ENCODE measurements around the gene KLHL29. TPM values are rescaled to one million over a fixed set of nuclear protein-coding genes. Genes with fewer than 3 reads are reported as not detected.

The KLHL29 gene
- total RNA-seq, 1 donor from 2014 or later, result 3.3 TPM

- Mint-ChIP-seq H3K4me3 (no peak overlapping the region), H3K4me1 (ENCODE audit: low read depth) (no peaks in the 10 kb centered on the region), H3K27me3 (ENCODE audit: insufficient read depth) (peaks cover 5% of the 10 kb centered on the region), H3K9me3 (no peaks in the 10 kb centered on the region), H3K36me3 (ENCODE audit: low read depth) (no peaks in the 10 kb centered on the region), H3K27ac (no peak overlapping the region)
- DNase-seq (ENCODE audit: low spot score), result no peak
- intact Hi-C loops (cut with micrococcal nuclease), result no loop called here
These were observed 186.7 kb downstream of the KLHL29 start for GRCh38 chr2:23571527-23572282.

GRCh38 chr2:23574919-23575654 is 190.1 kb downstream of the KLHL29 start:
- H3K27me3 Mint-ChIP-seq (ENCODE audit: insufficient read depth), result peaks cover 2% of the 10 kb centered on the region
- H3K4me1 Mint-ChIP-seq (ENCODE audit: low read depth), result no peaks in the 10 kb centered on the region
- DNase-seq (ENCODE audit: low spot score), result no peak
- no peaks in the 10 kb centered on the region for H3K9me3 Mint-ChIP-seq
- H3K36me3 Mint-ChIP-seq (ENCODE audit: low read depth), result no peaks in the 10 kb centered on the region
- no peak overlapping the region for H3K27ac Mint-ChIP-seq
- intact Hi-C loops (cut with micrococcal nuclease), result no loop called here
- no peak overlapping the region for H3K4me3 Mint-ChIP-seq

GRCh38 chr2:23578964-23579671 is 194.1 kb downstream of the KLHL29 start:
- Mint-ChIP-seq H3K9me3 (no peaks in the 10 kb centered on the region), H3K4me3 (no peak overlapping the region), H3K27ac (no peak overlapping the region), H3K27me3 (ENCODE audit: insufficient read depth) (no peaks in the 10 kb centered on the region), H3K4me1 (ENCODE audit: low read depth) (no peaks in the 10 kb centered on the region), H3K36me3 (ENCODE audit: low read depth) (no peaks in the 10 kb centered on the region)
- no peak for DNase-seq (ENCODE audit: low spot score)
- intact Hi-C loops (cut with micrococcal nuclease), result no loop called here

GRCh38 chr2:23579674-23580073 is 194.7 kb downstream of the KLHL29 start:
- DNase-seq (ENCODE audit: low spot score), result no peak
- intact Hi-C loops (cut with micrococcal nuclease), result no loop called here
- no peaks in the 10 kb centered on the region for H3K27me3 Mint-ChIP-seq (ENCODE audit: insufficient read depth)
- no peak overlapping the region for H3K27ac Mint-ChIP-seq
- H3K4me1 Mint-ChIP-seq (ENCODE audit: low read depth), result no peaks in the 10 kb centered on the region
- H3K9me3 Mint-ChIP-seq, result no peaks in the 10 kb centered on the region
- H3K36me3 Mint-ChIP-seq (ENCODE audit: low read depth), result no peaks in the 10 kb centered on the region
- no peak overlapping the region for H3K4me3 Mint-ChIP-seq

GRCh38 chr2:23583467-23583866 is 198.5 kb downstream of the KLHL29 start:
- intact Hi-C loops (cut with micrococcal nuclease), result no loop called here
- Mint-ChIP-seq H3K4me3 (no peak overlapping the region), H3K4me1 (ENCODE audit: low read depth) (no peaks in the 10 kb centered on the region), H3K36me3 (ENCODE audit: low read depth) (no peaks in the 10 kb centered on the region), H3K27ac (no peak overlapping the region), H3K27me3 (ENCODE audit: insufficient read depth) (no peaks in the 10 kb centered on the region), H3K9me3 (no peaks in the 10 kb centered on the region)
- DNase-seq (ENCODE audit: low spot score), result no peak

- Mint-ChIP-seq H3K27ac (no peak overlapping the region), H3K27me3 (ENCODE audit: insufficient read depth) (no peaks in the 10 kb centered on the region), H3K36me3 (ENCODE audit: low read depth) (no peaks in the 10 kb centered on the region), H3K4me3 (no peak overlapping the region), H3K4me1 (ENCODE audit: low read depth) (no peaks in the 10 kb centered on the region), H3K9me3 (no peaks in the 10 kb centered on the region)
- no peak for DNase-seq (ENCODE audit: low spot score)
- intact Hi-C loops (cut with micrococcal nuclease), result no loop called here
These were observed 199.2 kb downstream of the KLHL29 start for GRCh38 chr2:23584054-23584745.

- intact Hi-C loops (cut with micrococcal nuclease), result no loop called here
- H3K27me3 Mint-ChIP-seq (ENCODE audit: insufficient read depth), result no peaks in the 10 kb centered on the region
These were observed 200.5 kb downstream of the KLHL29 start for GRCh38 chr2:23585273-23586170.

GRCh38 chr2:23586741-23587306 is 201.8 kb downstream of the KLHL29 start:
- intact Hi-C loops (cut with micrococcal nuclease), result no loop called here
- Mint-ChIP-seq H3K27me3 (ENCODE audit: insufficient read depth) (no peaks in the 10 kb centered on the region), H3K27ac (no peak overlapping the region), H3K9me3 (no peaks in the 10 kb centered on the region), H3K36me3 (ENCODE audit: low read depth) (no peaks in the 10 kb centered on the region), H3K4me3 (no peak overlapping the region), H3K4me1 (ENCODE audit: low read depth) (no peaks in the 10 kb centered on the region)
- no peak for DNase-seq (ENCODE audit: low spot score)

More at GRCh38 chr2:23585273-23586170, 200.5 kb downstream of the KLHL29 start:
- Mint-ChIP-seq H3K9me3 (no peaks in the 10 kb centered on the region), H3K36me3 (ENCODE audit: low read depth) (no peaks in the 10 kb centered on the region), H3K4me1 (ENCODE audit: low read depth) (no peaks in the 10 kb centered on the region), H3K4me3 (no peak overlapping the region), H3K27ac (no peak overlapping the region)
- no peak for DNase-seq (ENCODE audit: low spot score)

GRCh38 chr2:23587341-23587880 is 202.4 kb downstream of the KLHL29 start:
- no peak overlapping the region for H3K4me3 Mint-ChIP-seq
- H3K9me3 Mint-ChIP-seq, result no peaks in the 10 kb centered on the region
- no peaks in the 10 kb centered on the region for H3K4me1 Mint-ChIP-seq (ENCODE audit: low read depth)
- no peaks in the 10 kb centered on the region for H3K27me3 Mint-ChIP-seq (ENCODE audit: insufficient read depth)
- H3K36me3 Mint-ChIP-seq (ENCODE audit: low read depth), result no peaks in the 10 kb centered on the region
- no peak overlapping the region for H3K27ac Mint-ChIP-seq
- no peak for DNase-seq (ENCODE audit: low spot score)
- intact Hi-C loops (cut with micrococcal nuclease), result no loop called here

- intact Hi-C loops (cut with micrococcal nuclease), result no loop called here
- Mint-ChIP-seq H3K27ac (no peak overlapping the region), H3K9me3 (no peaks in the 10 kb centered on the region), H3K4me3 (no peak overlapping the region), H3K27me3 (ENCODE audit: insufficient read depth) (no peaks in the 10 kb centered on the region), H3K4me1 (ENCODE audit: low read depth) (no peaks in the 10 kb centered on the region), H3K36me3 (ENCODE audit: low read depth) (no peaks in the 10 kb centered on the region)
- DNase-seq (ENCODE audit: low spot score), result no peak
These were observed 203.1 kb downstream of the KLHL29 start for GRCh38 chr2:23588106-23588505.

- intact Hi-C loops (cut with micrococcal nuclease), result no loop called here
- H3K4me1 Mint-ChIP-seq (ENCODE audit: low read depth), result no peaks in the 10 kb centered on the region
- H3K4me3 Mint-ChIP-seq, result no peak overlapping the region
- H3K36me3 Mint-ChIP-seq (ENCODE audit: low read depth), result no peaks in the 10 kb centered on the region
- no peaks in the 10 kb centered on the region for H3K9me3 Mint-ChIP-seq
- H3K27ac Mint-ChIP-seq, result no peak overlapping the region
- H3K27me3 Mint-ChIP-seq (ENCODE audit: insufficient read depth), result no peaks in the 10 kb centered on the region
- DNase-seq (ENCODE audit: low spot score), result no peak
These were observed 203.7 kb downstream of the KLHL29 start for GRCh38 chr2:23588508-23589201.
